ENCODE data around the gene GSN.
A peak's percentile ranks its signal among the peaks of the same experiment; 100 is the strongest.

GSN gene

DNA sequence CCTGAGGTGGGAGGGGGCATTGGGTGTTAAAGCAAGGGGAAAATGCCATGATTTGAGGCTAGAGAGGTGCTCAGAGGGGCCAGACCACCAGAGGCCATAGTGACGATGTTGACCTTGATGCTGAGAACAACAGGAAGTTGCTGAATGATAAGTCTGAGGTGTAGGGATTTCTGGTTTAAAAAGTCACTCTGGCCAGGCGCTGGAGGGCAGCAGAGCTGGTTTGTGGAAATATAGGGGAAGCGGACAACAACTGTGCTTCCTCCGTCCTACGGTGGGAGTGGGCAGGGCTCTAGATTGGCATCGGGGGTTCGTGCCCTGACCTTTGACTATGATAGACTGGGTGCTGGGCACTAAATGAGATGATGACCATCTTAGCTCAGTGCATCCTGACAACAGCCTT is 57.4 kb downstream of the GSN start:
- no peak for DNase-seq

DNA sequence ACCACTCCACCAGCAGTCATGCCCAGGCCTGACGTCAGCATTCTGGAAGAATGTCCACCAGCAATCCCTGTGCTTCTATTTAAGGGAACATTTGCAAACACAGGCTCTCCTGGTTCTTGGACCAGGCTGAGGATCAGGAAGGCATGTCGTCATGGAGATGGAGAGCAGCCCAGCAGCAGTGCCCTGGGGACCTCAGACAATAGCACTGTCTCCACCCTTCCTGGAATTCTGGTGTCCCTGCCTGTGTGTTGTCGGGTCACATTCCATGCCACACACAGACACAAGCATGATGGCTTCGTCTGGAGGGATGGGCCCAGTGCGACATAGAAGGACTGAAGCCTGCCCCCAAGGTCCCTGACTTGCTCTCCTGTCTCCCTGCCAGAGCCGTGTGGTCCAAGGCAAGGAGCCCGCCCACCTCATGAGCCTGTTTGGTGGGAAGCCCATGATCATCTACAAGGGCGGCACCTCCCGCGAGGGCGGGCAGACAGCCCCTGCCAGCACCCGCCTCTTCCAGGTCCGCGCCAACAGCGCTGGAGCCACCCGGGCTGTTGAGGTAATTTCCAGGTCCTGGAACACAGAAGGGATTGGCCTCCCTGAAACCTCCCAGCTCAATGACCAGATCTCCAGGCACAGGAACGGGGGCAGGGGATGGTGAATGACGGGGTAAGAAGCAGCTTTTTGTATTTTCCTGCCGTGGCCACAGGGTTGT is 58.3 kb downstream of the GSN start:
- no peak for DNase-seq

DNA sequence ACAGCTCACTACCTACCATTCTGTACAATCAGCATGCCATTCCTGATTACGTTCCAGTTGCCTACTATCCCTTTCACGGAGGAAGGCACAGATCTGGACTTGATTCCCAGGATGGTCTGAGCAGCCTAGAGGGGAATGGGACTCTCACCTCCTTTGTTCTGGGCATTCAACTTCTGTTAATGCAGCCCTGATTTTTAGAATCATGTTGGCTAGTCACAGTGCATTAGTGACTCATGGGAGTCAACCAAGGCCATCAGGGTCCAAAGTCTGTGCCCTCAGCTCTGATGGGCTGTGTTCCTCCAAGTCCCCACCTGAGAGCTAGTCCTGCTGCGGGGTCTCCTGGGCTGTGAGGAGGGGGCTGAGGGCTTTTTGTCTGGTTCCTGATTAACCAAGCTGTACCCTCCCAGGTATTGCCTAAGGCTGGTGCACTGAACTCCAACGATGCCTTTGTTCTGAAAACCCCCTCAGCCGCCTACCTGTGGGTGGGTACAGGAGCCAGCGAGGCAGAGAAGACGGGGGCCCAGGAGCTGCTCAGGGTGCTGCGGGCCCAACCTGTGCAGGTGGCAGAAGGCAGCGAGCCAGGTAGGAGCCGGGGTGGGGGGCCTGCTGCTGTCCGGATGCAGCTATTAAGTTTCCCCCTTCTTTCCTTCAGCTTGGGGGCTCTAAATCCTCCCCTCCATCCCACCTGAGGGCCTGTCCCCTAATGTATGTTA is 59.1 kb downstream of the GSN start:
- DNase-seq = no peak

DNA sequence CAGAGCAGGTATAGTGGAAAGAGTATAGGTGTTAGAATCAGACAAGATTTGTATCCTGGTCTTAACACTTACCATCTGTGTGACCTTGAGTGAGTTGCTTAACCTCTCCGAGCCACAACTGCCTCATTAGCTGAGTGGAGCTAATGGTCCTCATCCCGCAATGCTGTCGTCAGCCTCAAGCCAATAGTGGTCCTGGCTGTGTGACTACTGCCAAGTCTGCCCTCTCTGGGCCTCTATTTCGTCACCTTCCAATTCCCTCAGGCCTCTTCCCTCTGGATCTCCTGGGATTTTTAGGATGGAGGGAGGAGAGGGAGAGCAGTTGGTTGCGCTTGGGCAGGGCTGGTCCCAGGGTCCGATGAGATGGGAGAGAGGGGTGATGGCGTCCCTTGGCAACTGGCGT is 60.5 kb downstream of the GSN start:
- DNase-seq = no peak

DNA sequence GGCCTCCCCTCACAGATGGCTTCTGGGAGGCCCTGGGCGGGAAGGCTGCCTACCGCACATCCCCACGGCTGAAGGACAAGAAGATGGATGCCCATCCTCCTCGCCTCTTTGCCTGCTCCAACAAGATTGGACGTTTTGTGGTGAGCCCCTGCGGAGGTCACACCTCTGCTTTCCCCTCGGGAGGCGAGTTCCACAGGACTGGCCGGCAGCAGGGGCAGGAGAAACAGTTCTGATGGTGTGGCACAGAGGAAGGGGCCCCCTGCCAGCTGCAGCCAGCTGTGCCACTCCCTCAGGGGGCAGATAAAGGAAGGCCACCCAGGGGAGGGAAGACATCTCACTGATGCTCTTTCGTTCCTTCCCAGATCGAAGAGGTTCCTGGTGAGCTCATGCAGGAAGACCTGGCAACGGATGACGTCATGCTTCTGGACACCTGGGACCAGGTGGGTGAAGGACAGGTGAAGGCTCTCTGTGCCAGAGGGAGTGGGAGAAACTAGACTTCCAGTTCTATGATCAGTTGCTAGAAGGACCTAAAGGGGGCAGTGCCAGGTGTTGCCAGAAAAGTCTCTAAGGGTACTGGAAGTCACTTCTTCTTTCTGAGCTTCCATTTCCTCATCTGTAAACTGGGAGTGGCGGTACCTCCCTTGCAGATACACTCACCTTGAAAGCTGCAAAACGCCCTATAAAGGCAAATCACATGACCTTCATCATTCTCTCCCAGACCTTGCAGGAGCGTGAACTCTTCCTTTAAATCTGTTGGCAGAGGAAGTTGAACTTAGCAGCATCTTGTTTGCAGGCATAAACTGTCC is 61.1 kb downstream of the GSN start:
- DNase-seq = no peak

DNA sequence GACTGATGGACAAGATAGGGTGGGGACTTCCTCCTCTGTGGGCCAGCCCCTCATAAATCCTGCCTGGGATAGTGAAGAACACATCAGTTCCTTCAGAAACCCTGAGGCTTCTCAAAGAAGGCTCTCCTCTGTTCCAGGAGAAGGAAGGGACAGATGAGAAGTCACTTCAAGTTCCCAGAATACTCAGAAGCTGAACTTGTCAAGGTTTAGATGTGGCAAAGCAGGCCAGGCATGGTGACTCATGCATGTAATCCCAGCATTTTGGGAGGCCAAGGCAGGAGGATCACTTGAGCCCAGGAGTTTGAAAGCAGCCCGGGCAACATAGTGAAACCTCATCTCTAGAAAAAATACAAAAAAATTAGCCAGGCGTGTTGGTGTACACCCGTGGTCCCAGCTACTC is 63.6 kb downstream of the GSN start:
- no peak for DNase-seq

DNA sequence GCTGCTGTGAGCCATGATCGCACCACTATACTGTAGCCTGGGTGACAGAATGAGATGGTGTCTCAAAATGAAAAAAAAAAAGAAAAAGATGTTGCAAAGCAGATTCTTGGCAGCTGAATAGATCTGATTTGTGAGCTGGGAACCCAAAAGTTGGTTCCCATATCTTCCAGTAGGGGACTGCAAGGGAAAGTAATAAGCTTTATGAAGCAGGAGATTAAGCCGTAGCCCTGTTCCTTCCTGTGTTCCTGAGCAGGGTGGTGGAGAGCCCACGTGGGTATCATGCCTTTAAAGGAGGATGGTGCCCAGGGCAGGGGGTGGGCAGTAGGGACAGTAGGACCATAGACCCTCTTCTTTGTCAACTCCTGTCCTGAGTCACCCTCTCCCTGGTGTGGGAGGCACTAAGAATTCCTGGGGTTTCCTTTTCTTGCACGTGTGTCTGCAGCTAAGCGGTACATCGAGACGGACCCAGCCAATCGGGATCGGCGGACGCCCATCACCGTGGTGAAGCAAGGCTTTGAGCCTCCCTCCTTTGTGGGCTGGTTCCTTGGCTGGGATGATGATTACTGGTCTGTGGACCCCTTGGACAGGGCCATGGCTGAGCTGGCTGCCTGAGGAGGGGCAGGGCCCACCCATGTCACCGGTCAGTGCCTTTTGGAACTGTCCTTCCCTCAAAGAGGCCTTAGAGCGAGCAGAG is 64.2 kb downstream of the GSN start:
- DNase-seq = no peak

- DNase-seq = no peak
These were observed 66.2 kb downstream of the GSN start for GRCh38 chr9:121333950-121334773.

- no peak for DNase-seq
These were observed 68.7 kb downstream of the GSN start for GRCh38 chr9:121336665-121337064.

GRCh38 chr9:121339437-121339836 is 71.5 kb downstream of the GSN start:
- DNase-seq = no peak

DNA sequence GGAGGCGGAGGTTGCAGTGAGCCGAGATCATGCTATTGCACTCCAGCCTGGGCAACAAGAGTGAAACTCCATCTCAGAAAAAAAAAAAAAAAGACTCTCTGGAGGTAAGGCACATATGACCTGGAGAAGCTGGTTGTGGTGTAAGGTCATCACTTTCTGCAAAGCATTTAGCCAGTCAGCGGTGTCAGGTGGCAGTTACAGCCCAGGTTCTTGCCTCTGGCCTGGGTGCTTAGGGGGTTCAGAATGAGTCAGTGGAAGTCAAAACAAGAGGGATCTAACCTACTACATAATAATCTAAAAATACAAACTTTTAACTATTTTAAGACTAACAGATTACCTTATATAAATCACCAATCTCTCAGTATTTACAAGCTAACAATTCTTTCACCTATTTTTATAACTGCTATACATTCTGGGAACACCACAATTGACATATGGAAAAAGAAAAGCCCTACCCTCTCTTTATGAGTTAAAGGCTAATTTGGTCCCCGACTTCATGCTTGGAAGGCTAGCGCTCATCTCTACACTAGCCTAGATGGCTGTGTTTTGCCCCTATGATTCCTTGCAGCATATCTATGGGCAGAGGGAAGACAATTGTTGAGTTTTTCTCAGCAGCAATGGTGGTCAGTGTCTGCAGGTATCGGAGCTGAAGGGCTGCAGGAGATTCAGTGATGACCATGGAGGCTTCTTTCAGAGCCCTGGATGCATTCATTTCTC is 72.9 kb downstream of the GSN start:
- no peak for DNase-seq

- DNase-seq = no peak
These were observed 76.2 kb downstream of the GSN start for GRCh38 chr9:121344184-121344583.

GRCh38 chr9:121345070-121345469 is 77.1 kb downstream of the GSN start:
- no peak for DNase-seq

- DNase-seq = no peak
These were observed 80.3 kb downstream of the GSN start for GRCh38 chr9:121348221-121348620.

DNA sequence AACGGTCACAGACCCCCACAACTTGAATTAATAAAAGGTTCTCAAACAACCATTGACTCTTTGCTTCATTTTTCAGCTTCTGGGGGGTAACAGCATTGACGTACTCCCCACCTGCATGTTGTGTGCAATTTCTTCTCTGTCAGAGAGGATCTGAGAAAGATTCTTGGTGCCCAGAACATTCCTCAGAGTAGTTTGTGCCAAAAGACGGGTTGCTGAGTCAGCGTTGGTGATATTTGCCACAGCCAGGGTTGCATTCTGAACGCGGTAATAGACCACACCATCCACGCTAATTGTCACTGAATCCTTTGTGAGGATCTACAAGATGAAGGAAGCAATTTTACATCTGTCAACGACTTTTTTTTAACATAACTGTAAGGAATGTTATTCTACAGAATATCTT is 81.0 kb downstream of the GSN start:
- no peak for DNase-seq

GRCh38 chr9:121350036-121350435 is 82.1 kb downstream of the GSN start:
- no peak for DNase-seq

GRCh38 chr9:121350993-121351561 is 83.1 kb downstream of the GSN start:
- peak; percentile 77 for DNase-seq

GRCh38 chr9:121353241-121354061 is 85.5 kb downstream of the GSN start:
- DNase-seq = peak; percentile 36

DNA sequence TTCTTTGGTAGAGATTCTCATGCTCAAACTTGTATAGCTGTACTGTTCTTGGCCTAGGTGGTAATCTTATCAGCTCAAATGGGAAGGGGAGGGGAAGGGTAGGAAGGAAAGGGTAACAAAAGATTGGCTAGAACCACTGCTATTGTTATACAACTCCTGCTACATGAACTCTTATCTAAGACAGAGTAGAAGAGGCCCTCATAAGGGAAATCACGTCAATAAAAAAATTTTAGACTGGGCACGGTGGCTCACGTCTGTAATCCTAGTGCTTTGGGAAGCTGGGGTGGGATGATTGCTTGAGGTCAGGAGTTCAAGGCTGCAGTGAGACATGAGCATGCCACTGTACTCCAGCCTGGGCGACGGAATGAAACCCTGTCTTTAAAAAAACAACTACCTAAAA is 86.2 kb downstream of the GSN start:
- no peak for DNase-seq

- DNase-seq = no peak
These were observed 86.8 kb downstream of the GSN start for GRCh38 chr9:121354762-121355161.
